Activated T-helper 1 cell treated with Interleukin-2 at 50 U/mL for 16 hours (primary cell): ENCODE measurements around the gene KLF17.

Experiments
- DNase-seq: peaks from one replicate; pipeline ENCODE4 v3.0.0-alpha.2; 2020; ENCODE audit warnings: low read depth

KLF17 gene

DNA sequence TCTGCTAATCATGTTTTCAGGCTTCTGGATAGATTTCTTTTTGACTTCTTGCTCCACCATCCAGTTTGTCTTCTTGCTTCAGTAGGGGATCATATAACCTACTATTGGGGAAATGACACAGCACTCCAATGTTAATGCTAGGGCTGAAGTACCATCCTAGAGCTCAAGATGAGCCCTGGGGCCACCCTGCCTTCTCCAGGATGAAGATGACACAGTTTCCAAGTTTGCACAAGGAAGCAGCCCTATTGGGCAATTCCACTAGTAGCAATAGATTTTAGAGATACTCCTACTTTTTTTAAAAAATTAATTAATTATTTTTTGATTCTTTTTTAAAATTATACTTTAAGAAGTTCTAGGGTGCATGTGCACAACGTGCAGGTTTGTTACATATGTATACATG, 34.1 kb downstream of the KLF17 start:
- DNase-seq, result no peak

DNA sequence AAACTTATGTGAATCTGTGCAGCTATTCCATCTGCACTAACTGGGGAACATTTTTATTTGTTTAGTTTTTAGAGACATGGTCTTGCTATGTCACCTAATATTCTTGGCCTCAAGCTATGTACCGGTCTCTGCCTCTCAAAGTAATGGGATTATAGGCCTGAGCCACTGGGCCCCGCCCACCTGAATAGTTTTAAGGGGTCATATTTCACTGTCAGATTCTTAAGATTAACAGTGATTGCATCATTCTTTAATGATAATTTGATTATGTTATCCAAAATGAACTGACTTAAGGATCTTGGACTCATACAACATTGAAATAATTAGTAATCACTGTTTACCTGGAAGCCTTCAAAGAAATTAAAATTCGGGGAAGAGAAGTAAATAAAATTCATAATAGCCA, 35.4 kb downstream of the KLF17 start:
- DNase-seq, result no peak

DNA sequence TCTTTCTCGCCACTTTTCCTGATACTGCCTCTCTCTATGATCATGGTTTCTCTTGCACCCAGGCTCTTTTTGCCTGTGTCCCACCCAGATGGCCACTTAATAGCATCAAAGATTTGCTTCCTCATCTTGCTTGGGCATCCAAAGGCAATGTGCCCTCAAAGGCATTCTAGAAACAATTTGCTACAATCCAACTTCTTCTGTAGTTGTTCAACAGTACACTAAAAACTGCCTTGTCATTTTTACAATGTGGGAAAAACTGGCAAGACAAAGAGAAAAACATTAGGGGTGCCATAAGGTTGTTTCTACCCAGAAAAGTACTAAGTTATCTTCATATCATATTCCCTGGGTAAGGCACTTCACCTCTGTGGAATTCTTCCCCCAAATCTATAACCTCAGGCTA, 39.3 kb downstream of the KLF17 start:
- DNase-seq, result no peak

DNA sequence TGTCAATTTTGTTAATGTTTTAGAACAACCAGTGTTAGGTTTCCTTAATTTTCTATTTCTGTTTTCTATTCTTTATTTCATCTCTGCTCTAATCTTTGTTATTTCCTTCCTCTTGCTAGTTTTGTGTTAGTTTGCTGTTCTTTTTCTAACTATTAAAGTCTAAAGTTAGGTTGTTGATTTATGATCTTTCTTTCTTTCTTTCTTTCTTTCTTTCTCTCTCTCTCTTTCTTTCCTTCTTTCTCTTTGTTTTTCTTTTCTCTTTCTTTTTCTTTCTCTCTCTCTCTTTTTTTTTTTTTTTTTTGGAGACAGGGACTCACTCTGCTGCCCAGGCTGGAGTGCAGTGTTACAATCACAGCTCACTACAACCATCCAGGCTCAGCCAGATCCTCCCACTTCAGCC, 40.2 kb downstream of the KLF17 start:
- no peak for DNase-seq

DNA sequence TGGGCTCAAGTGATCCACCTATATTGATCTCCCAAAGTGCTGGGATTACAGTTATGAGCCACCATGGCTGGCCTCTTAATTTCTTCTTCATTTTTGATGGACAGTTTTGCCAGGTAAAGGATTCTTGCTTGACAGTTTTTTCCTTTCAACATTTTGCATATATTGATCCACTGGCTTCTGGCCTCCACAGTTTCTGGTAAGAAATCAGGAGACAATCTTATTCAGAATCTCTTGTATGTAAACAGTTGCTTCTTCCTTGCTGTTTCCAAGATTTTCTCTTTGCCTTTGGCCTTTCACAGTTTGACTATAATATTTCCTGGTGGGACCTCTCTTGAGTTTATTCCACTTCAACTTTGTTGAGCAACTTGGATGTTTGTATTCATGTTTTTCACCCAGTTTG, 42.9 kb downstream of the KLF17 start:
- DNase-seq, result no peak

DNA sequence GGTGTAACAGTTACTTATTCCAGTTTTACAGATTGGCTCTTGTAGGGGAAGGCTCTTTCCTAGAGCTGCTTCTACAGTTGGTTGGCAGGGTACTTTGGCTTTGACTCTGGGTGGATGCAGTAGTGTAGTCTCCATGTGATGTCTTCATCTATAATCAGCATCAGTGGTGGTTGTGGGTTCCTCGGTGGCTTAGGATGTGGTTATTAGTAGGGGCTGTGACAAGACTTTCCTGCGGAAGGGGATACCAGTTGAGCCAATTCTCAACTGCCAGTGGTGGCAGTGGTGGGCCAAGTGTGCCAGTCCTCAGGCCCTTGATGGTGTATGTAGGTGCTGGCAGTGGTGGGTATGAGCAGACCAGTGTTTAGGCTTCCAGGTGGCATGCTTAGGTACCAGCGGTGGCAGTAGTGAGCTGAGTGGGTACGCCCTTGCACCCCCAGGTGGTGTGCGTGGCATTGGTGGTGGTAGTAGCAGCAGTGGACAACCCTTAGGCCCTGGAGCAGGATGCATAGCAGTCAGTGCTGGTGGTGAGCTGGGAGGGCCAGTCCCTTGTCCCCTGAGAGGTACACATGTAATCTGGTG, 50.0 kb downstream of the KLF17 start:
- no peak for DNase-seq

DNA sequence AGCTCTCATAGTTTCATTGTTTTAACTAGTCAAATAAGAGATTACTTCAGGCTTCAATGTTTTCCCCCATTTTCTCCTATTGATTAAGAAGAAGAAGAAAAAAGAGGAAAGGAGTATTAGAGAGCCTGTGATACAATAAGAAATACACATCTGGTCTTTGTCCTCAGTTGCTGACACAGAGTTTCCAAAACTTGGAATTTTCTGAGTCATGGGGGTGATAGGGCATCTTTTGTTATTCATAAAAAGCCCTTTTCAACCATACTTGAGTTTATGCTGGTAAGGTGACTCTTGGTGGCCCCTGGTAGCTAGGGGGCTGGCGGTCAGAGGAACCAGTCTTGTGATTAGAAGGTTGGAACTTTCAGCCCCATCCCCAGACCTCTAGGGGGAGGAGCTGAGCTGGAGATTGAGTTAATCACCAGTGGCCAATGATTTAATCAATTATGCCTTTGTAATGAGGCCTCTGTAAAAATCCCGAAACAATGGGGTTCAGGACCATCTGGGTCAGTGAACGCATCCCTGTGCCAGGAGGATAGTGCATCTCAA, 51.7 kb downstream of the KLF17 start:
- DNase-seq, result no peak

DNA sequence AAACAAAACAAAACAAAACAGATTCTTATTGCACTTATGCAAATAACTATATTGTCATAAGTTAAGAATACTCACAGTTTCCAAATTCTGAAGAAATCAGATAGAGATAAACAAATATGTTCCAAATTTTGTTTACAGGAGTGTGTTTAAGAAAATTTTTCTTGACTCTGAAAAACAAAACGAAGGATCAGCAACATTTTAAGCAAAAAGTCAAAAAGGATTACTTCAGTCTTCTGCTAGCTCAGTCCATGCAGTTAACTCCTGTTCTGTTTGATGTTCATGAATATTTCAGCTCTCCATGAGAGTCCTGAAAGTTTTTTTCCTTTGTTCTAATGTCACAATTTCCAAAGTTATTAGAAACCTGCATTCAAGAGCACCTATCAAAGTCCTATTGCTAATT, 56.0 kb downstream of the KLF17 start:
- no peak for DNase-seq
